GM12892 (cell line): ENCODE results near the gene FKBP11.

Experiments used
- POLR2AphosphoS5 ChIP-seq: IDR thresholded peaks from 2 replicates; pipeline ENCODE4 v1.6.1; 2011; ENCODE audit warnings: low read depth, low read length, control low read depth
- TAF1 ChIP-seq: IDR thresholded peaks from 2 replicates; pipeline ENCODE4 v1.6.1; 2011; ENCODE audit warnings: low read depth, mild to moderate bottlenecking, control low read depth, low read length, borderline replicate concordance

GRCh38 chr12:48889679-48890078, 35.6 kb downstream of the FKBP11 start:
- TF ChIP-seq POLR2AphosphoS5 (no peak), TAF1 (no peak)
